Liver (tissue), 3 donors: ENCODE measurements around the gene IKBKG.

Source experiments
- CTCF ChIP-seq: fragments of 150-350 bp; IDR thresholded peaks from 2 replicates; pipeline ENCODE4 v1.5.1; 2017; ENCODE audit warnings: improper control_type of control experiment, low read depth, low read length; ENCODE audit not compliant: missing input control
- TAF1 ChIP-seq: conservative IDR thresholded peaks from 2 replicates; pipeline ENCODE4 v1.6.1; 2016; ENCODE audit warnings: antibody characterized with exemption, mild to moderate bottlenecking
- TF ChIP-seq, protein P1 (sequence below): IDR thresholded peaks from 2 replicates; pipeline ENCODE4 v1.6.1; 2016; ENCODE audit warnings: antibody characterized with exemption
- donor health status: healthy.
- donor health status: healthy.

DNA sequence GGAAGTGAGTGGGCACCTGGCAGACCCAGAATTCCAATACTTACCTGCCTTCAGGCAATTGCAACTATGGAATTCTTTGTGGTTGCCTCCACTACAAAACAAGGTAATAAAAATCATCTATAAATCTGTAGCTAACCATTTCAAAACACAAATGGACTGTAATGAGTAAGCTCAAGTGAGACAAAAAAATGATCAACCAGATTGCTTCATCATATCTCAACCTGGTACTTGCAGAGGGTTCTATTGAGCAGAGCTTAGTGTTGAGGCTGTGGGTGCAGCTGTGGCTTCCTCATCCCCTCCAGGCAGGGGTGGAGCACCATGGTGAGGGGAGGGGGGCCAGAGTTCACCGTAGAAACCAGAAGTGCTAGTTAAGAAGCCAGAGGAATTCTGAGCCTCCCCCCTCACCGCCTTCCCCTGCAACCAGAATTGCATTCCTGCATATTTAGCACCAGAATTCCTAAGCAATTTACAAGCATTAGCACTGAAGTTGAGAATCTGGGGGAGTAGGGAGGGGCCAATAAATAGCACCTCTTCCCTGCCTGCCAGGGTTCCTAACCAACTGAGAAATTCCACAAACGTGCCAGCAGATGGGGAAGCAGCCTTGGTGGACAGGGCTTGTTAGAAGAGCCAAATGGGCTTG is 49.0 kb downstream of the IKBKG start:
- TF ChIP-seq TAF1 (no peak), CTCF (no peak)
- TF ChIP-seq, protein P1, sequence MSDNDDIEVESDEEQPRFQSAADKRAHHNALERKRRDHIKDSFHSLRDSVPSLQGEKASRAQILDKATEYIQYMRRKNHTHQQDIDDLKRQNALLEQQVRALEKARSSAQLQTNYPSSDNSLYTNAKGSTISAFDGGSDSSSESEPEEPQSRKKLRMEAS = no peak
